Measurements from ENCODE around the gene ADRA2C. TPM values are rescaled to one million over a fixed set of nuclear protein-coding genes. Genes with fewer than 3 reads are reported as not detected.

The ADRA2C gene
- total and polyA plus RNA-seq, 2 of the 13 experiments (the other 11 are each of a cell fraction or from before 2014, with no cell fraction given) = 15.4 to 69.7 TPM

DNA sequence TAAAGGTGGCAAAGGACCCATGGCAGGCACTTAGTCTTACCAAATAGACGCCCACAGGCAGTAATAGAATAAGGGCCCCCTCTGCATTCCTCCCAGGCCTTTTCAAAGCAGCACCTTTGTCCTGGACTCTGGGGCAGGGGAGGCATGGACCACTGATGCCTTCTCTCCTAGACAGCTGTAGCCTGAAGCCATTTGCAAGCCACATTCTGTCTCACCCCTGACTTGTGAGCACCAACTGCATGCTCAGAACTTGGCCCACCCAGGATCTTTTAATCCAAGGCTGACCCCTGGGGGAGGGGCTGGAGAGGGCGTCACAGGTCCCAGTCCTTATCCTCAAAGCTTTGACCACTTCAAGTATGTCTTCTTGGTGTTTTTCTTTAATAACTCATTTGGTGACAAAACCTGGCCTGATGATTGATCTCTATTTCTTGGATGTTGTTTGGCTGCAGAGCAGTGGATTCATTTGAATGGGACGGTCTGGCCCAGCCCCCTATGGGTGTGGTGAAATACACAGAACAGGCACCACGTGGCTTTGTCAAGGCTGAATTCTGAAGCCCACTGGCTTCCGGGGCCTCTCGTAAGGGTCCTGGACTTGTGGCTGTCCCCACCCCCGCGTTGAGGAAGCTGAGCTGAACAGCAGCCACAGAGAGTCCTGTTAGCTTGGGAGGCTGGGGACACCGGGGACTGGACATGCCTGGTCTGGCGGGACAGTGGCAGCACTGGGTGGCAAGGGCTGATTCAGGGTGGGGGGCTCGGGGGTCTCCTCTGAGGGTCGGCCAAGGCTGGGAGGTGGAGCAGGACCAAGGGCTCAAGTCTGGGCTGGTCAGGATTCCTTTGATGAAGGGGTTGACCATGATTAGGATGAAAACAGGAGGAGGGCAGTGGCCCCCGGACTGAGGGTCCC lies 36.6 kb downstream of the ADRA2C start (continued):
- TF ChIP-seq, protein P1, sequence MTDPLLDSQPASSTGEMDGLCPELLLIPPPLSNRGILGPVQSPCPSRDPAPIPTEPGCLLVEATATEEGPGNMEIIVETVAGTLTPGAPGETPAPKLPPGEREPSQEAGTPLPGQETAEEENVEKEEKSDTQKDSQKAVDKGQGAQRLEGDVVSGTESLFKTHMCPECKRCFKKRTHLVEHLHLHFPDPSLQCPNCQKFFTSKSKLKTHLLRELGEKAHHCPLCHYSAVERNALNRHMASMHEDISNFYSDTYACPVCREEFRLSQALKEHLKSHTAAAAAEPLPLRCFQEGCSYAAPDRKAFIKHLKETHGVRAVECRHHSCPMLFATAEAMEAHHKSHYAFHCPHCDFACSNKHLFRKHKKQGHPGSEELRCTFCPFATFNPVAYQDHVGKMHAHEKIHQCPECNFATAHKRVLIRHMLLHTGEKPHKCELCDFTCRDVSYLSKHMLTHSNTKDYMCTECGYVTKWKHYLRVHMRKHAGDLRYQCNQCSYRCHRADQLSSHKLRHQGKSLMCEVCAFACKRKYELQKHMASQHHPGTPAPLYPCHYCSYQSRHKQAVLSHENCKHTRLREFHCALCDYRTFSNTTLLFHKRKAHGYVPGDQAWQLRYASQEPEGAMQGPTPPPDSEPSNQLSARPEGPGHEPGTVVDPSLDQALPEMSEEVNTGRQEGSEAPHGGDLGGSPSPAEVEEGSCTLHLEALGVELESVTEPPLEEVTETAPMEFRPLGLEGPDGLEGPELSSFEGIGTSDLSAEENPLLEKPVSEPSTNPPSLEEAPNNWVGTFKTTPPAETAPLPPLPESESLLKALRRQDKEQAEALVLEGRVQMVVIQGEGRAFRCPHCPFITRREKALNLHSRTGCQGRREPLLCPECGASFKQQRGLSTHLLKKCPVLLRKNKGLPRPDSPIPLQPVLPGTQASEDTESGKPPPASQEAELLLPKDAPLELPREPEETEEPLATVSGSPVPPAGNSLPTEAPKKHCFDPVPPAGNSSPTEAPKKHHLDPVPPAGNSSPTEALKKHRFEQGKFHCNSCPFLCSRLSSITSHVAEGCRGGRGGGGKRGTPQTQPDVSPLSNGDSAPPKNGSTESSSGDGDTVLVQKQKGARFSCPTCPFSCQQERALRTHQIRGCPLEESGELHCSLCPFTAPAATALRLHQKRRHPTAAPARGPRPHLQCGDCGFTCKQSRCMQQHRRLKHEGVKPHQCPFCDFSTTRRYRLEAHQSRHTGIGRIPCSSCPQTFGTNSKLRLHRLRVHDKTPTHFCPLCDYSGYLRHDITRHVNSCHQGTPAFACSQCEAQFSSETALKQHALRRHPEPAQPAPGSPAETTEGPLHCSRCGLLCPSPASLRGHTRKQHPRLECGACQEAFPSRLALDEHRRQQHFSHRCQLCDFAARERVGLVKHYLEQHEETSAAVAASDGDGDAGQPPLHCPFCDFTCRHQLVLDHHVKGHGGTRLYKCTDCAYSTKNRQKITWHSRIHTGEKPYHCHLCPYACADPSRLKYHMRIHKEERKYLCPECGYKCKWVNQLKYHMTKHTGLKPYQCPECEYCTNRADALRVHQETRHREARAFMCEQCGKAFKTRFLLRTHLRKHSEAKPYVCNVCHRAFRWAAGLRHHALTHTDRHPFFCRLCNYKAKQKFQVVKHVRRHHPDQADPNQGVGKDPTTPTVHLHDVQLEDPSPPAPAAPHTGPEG (CRISPR knock-in tag; IDR thresholded peaks at IDR 0.05) = 0 out of 2 replicates have a peak, but pooled peaks have one; percentile 45
- TF ChIP-seq MAZ (IDR thresholded peaks at IDR 0.05; ENCODE audit: borderline replicate concordance, low read depth, low read length) = no peak
- TF ChIP-seq MAZ (CRISPR knock-in tag; IDR thresholded peaks at IDR 0.05; ENCODE audit: low read depth) = 0 out of 2 replicates have a peak, but pooled peaks have one; percentile 22
- no peak for TF ChIP-seq SP140L (CRISPR knock-in tag; IDR thresholded peaks at IDR 0.05; ENCODE audit: borderline replicate concordance)
- TF ChIP-seq RXRB (CRISPR knock-in tag; IDR thresholded peaks at IDR 0.05; ENCODE audit: borderline replicate concordance) = 0 out of 2 replicates have a peak, but pooled peaks have one; percentile 35
- TF ChIP-seq RAD51 (IDR thresholded peaks at IDR 0.05; ENCODE audit: borderline replicate concordance) = no peak
- peak; percentile 41; the same call in 1 of the 2 replicates for TF ChIP-seq ZNF749 (CRISPR knock-in tag; IDR thresholded peaks at IDR 0.05; ENCODE audit: borderline replicate concordance)
- TF ChIP-seq GABPB1 (CRISPR knock-in tag; IDR thresholded peaks at IDR 0.05) = peak; percentile 75
- TF ChIP-seq JUND (CRISPR knock-in tag; IDR thresholded peaks at IDR 0.05) = no peak
- 0 out of 2 replicates have a peak, but pooled peaks have one; percentile 15 for TF ChIP-seq KAT7 (CRISPR knock-in tag; IDR thresholded peaks at IDR 0.05; ENCODE audit: borderline replicate concordance)
- 0 out of 2 replicates have a peak, but pooled peaks have one; percentile 48 for TF ChIP-seq HOXA5 (CRISPR knock-in tag; IDR thresholded peaks at IDR 0.05)
- no peak for TF ChIP-seq SSRP1 (CRISPR knock-in tag; IDR thresholded peaks at IDR 0.05)
- peak; percentile 66 for TF ChIP-seq MED1 (CRISPR knock-in tag; IDR thresholded peaks at IDR 0.05)
- TF ChIP-seq, protein P2, sequence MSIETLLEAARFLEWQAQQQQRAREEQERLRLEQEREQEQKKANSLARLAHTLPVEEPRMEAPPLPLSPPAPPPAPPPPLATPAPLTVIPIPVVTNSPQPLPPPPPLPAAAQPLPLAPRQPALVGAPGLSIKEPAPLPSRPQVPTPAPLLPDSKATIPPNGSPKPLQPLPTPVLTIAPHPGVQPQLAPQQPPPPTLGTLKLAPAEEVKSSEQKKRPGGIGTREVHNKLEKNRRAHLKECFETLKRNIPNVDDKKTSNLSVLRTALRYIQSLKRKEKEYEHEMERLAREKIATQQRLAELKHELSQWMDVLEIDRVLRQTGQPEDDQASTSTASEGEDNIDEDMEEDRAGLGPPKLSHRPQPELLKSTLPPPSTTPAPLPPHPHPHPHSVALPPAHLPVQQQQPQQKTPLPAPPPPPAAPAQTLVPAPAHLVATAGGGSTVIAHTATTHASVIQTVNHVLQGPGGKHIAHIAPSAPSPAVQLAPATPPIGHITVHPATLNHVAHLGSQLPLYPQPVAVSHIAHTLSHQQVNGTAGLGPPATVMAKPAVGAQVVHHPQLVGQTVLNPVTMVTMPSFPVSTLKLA (IDR thresholded peaks at IDR 0.05) = peak; percentile 35; the same call in 1 of the 2 replicates
- TF ChIP-seq, protein P3, sequence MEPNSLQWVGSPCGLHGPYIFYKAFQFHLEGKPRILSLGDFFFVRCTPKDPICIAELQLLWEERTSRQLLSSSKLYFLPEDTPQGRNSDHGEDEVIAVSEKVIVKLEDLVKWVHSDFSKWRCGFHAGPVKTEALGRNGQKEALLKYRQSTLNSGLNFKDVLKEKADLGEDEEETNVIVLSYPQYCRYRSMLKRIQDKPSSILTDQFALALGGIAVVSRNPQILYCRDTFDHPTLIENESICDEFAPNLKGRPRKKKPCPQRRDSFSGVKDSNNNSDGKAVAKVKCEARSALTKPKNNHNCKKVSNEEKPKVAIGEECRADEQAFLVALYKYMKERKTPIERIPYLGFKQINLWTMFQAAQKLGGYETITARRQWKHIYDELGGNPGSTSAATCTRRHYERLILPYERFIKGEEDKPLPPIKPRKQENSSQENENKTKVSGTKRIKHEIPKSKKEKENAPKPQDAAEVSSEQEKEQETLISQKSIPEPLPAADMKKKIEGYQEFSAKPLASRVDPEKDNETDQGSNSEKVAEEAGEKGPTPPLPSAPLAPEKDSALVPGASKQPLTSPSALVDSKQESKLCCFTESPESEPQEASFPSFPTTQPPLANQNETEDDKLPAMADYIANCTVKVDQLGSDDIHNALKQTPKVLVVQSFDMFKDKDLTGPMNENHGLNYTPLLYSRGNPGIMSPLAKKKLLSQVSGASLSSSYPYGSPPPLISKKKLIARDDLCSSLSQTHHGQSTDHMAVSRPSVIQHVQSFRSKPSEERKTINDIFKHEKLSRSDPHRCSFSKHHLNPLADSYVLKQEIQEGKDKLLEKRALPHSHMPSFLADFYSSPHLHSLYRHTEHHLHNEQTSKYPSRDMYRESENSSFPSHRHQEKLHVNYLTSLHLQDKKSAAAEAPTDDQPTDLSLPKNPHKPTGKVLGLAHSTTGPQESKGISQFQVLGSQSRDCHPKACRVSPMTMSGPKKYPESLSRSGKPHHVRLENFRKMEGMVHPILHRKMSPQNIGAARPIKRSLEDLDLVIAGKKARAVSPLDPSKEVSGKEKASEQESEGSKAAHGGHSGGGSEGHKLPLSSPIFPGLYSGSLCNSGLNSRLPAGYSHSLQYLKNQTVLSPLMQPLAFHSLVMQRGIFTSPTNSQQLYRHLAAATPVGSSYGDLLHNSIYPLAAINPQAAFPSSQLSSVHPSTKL (CRISPR knock-in tag; IDR thresholded peaks at IDR 0.05) = peak; percentile 48; the same call in 1 of the 2 replicates
- 0 out of 2 replicates have a peak, but pooled peaks have one; percentile 44 for TF ChIP-seq HDAC1 (CRISPR knock-in tag; IDR thresholded peaks at IDR 0.05)
- TF ChIP-seq ZNF160 (CRISPR knock-in tag; IDR thresholded peaks at IDR 0.05) = no peak
- TF ChIP-seq FOXO1 (CRISPR knock-in tag; IDR thresholded peaks at IDR 0.05) = no peak

Measured in HepG2 (cell line).